WTC11 (cell line): Measurements from ENCODE around the gene ARL5A. TPM values are rescaled to one million over a fixed set of nuclear protein-coding genes. Genes with fewer than 3 reads are reported as not detected.

Source experiments
- ATAC-seq: fragments of 200-7000 bp; cut with Tn5 transposase; 2 replicates; pipeline ENCODE4 v1.10.0; 2021; ENCODE audit warnings: mild to moderate bottlenecking, moderate library complexity
- CTCF ChIA-PET: fragments of 300-600 bp; sonication (Branson Sonifier 250); formaldehyde crosslinking; loops from one replicate; lab custom pipeline; 2021; ENCODE audit warnings: antibody characterized with exemption; lab: Charles Lee
- POLR2A ChIA-PET: fragments of 350-600 bp; sonication (Branson Sonifier 250); formaldehyde crosslinking; loops from one replicate; lab custom pipeline; 2021; ENCODE audit warnings: antibody characterized with exemption; lab: Charles Lee
- DNase-seq: peaks from one replicate; pipeline ENCODE4 v3.0.0; 2021; ENCODE audit warnings: low spot score
- H3K27ac Mint-ChIP-seq: 2 replicates; pipeline ENCODE4 v1.8.0; 2021; ENCODE audit warnings: mixed read lengths
- H3K27me3 Mint-ChIP-seq: 2 replicates; pipeline ENCODE4 v1.8.0; 2021; ENCODE audit warnings: low read depth, mild to moderate bottlenecking, moderate library complexity, mixed read lengths
- H3K36me3 Mint-ChIP-seq: 2 replicates; pipeline ENCODE4 v1.8.0; 2021; ENCODE audit warnings: mixed read lengths
- H3K4me1 Mint-ChIP-seq: 2 replicates; pipeline ENCODE4 v1.8.0; 2022; ENCODE audit warnings: mixed read lengths
- H3K4me3 Mint-ChIP-seq: 2 replicates; pipeline ENCODE4 v1.8.0; 2021; ENCODE audit warnings: mild to moderate bottlenecking, moderate library complexity, mixed read lengths
- H3K9me3 Mint-ChIP-seq: 2 replicates; pipeline ENCODE4 v1.8.0; 2021; ENCODE audit warnings: mixed read lengths
- CREB1 ChIP-seq: sonication (generic); formaldehyde crosslinking; IDR thresholded peaks from 2 replicates; pipeline ENCODE4 v1.8.0; 2023; ENCODE audit warnings: mild to moderate bottlenecking, missing genetic modification reagents
- E2F1 ChIP-seq: sonication (generic); formaldehyde crosslinking; IDR thresholded peaks from 2 replicates; pipeline ENCODE4 v1.8.0; 2022; ENCODE audit warnings: mild to moderate bottlenecking, missing genetic modification reagents
- E2F5 ChIP-seq: sonication (generic); formaldehyde crosslinking; IDR thresholded peaks from 2 replicates; pipeline ENCODE4 v1.8.1; 2022; ENCODE audit warnings: mild to moderate bottlenecking, moderate library complexity, missing genetic modification reagents
- ELF4 ChIP-seq: sonication (generic); formaldehyde crosslinking; IDR thresholded peaks from 2 replicates; pipeline ENCODE4 v1.8.1; 2022; ENCODE audit warnings: low read depth, mild to moderate bottlenecking, moderate library complexity, missing genetic modification reagents
- HMGXB4 ChIP-seq: sonication (generic); formaldehyde crosslinking; IDR thresholded peaks from 2 replicates; pipeline ENCODE4 v1.8.1; 2023; ENCODE audit warnings: mild to moderate bottlenecking, moderate library complexity, missing genetic modification reagents
- IRF1 ChIP-seq: sonication (generic); formaldehyde crosslinking; IDR thresholded peaks from 2 replicates; pipeline ENCODE4 v1.8.0; 2023; ENCODE audit warnings: missing genetic modification reagents
- IRF2 ChIP-seq: sonication (generic); formaldehyde crosslinking; IDR thresholded peaks from 2 replicates; pipeline ENCODE4 v1.8.0; 2022; ENCODE audit warnings: low read depth, missing genetic modification reagents, borderline replicate concordance
- NFE2L1 ChIP-seq: sonication (generic); formaldehyde crosslinking; IDR thresholded peaks from 2 replicates; pipeline ENCODE4 v1.8.1; 2023; ENCODE audit warnings: missing genetic modification reagents
- NR3C1 ChIP-seq: sonication (generic); formaldehyde crosslinking; conservative IDR thresholded peaks from 2 replicates; pipeline ENCODE4 v1.8.1; 2023; ENCODE audit warnings: low read depth, mild to moderate bottlenecking, missing genetic modification reagents
- OVOL2 ChIP-seq: fragments of 250-450 bp; sonication (Bioruptor Pico); IDR thresholded peaks from 2 replicates; pipeline ENCODE4 v1.9.0; 2021; ENCODE audit warnings: mild to moderate bottlenecking, borderline replicate concordance
- SMAD3 ChIP-seq: sonication (generic); formaldehyde crosslinking; IDR thresholded peaks from 2 replicates; pipeline ENCODE4 v1.8.0; 2022; ENCODE audit warnings: missing genetic modification reagents, mild to moderate bottlenecking, borderline replicate concordance
- ZNF219 ChIP-seq: sonication (generic); formaldehyde crosslinking; IDR thresholded peaks from 2 replicates; pipeline ENCODE4 v1.8.0; 2023; ENCODE audit warnings: missing genetic modification reagents, mild to moderate bottlenecking, borderline replicate concordance
- ZNF671 ChIP-seq: fragments of 250-450 bp; sonication (Bioruptor Pico); IDR thresholded peaks from 2 replicates; pipeline ENCODE4 v1.8.0; 2021; ENCODE audit warnings: mild to moderate bottlenecking
- total RNA-seq: library from RNA; stranded (reverse); gene quantifications from 3 replicates; pipeline ENCODE4 v1.2.3, GENCODE V29; 2021
- TF ChIP-seq, protein P1 (sequence below): sonication (generic); formaldehyde crosslinking; IDR thresholded peaks from 2 replicates; pipeline ENCODE4 v1.8.0; 2022; ENCODE audit warnings: mild to moderate bottlenecking, missing genetic modification reagents
- TF ChIP-seq, protein P2 (sequence below): sonication (generic); formaldehyde crosslinking; IDR thresholded peaks from 2 replicates; pipeline ENCODE4 v1.8.0; 2022; ENCODE audit warnings: mild to moderate bottlenecking, missing genetic modification reagents
- TF ChIP-seq, protein P3 (sequence below): fragments of 250-450 bp; sonication (Bioruptor Pico); IDR thresholded peaks from 2 replicates; pipeline ENCODE4 v2.1.2; 2022; ENCODE audit warnings: mild to moderate bottlenecking, moderate library complexity
- TF ChIP-seq, protein P4 (sequence below): sonication (generic); formaldehyde crosslinking; IDR thresholded peaks from 2 replicates; pipeline ENCODE4 v1.8.1; 2022; ENCODE audit warnings: mild to moderate bottlenecking, missing genetic modification reagents, moderate library complexity, borderline replicate concordance

ARL5A gene
- total RNA-seq, 1 experiment from 2014 or later: 82.7 TPM

DNA sequence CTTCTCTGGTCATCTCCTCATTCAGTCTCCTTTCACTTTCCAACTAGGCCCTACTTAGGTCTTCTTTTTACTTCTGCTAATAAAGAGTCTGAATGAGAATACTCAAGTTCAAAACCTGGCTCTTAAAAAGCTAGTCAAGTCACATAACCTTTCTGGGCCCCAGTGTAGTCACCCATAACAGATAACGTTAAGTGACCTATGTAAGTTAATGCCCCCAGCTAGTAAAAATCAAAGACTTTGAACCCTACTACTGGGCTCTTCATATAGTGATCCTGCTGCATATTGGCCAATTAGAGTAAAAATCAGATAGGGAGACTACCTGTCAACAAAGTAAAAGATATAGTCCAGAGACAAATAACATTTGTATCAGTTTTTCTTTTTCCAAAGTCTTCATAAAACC, 17.7 kb downstream of the ARL5A start:
- no peak for DNase-seq
- Mint-ChIP-seq H3K9me3 (no peaks in the 10 kb centered on the region), H3K36me3 (peaks cover 37% of the 10 kb centered on the region), H3K27ac (no peak overlapping the region; the same call in 1 of the 2 replicates), H3K4me3 (no peak overlapping the region), H3K27me3 (no peaks in the 10 kb centered on the region), H3K4me1 (no peaks in the 10 kb centered on the region)
- ChIA-PET CTCF (no interaction called here), POLR2A (no interaction called here)
- no peak for TF ChIP-seq HMGXB4 (CRISPR knock-in tag)
- no peak for TF ChIP-seq ZNF671 (CRISPR knock-in tag)
- TF ChIP-seq, protein P1, sequence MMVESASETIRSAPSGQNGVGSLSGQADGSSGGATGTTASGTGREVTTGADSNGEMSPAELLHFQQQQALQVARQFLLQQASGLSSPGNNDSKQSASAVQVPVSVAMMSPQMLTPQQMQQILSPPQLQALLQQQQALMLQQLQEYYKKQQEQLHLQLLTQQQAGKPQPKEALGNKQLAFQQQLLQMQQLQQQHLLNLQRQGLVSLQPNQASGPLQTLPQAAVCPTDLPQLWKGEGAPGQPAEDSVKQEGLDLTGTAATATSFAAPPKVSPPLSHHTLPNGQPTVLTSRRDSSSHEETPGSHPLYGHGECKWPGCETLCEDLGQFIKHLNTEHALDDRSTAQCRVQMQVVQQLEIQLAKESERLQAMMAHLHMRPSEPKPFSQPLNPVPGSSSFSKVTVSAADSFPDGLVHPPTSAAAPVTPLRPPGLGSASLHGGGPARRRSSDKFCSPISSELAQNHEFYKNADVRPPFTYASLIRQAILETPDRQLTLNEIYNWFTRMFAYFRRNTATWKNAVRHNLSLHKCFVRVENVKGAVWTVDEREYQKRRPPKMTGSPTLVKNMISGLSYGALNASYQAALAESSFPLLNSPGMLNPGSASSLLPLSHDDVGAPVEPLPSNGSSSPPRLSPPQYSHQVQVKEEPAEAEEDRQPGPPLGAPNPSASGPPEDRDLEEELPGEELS: no peak
- no peak for TF ChIP-seq ELF4 (CRISPR knock-in tag)
- TF ChIP-seq E2F5: no peak
- no peak for TF ChIP-seq ZNF219 (CRISPR knock-in tag)
- TF ChIP-seq, protein P2, sequence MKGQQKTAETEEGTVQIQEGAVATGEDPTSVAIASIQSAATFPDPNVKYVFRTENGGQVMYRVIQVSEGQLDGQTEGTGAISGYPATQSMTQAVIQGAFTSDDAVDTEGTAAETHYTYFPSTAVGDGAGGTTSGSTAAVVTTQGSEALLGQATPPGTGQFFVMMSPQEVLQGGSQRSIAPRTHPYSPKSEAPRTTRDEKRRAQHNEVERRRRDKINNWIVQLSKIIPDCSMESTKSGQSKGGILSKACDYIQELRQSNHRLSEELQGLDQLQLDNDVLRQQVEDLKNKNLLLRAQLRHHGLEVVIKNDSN (CRISPR knock-in tag): no peak
- TF ChIP-seq NR3C1 (CRISPR knock-in tag): no peak
- TF ChIP-seq OVOL2 (CRISPR knock-in tag): no peak
- TF ChIP-seq IRF2 (CRISPR knock-in tag): no peak
- TF ChIP-seq SMAD3: no peak
- TF ChIP-seq, protein P3, sequence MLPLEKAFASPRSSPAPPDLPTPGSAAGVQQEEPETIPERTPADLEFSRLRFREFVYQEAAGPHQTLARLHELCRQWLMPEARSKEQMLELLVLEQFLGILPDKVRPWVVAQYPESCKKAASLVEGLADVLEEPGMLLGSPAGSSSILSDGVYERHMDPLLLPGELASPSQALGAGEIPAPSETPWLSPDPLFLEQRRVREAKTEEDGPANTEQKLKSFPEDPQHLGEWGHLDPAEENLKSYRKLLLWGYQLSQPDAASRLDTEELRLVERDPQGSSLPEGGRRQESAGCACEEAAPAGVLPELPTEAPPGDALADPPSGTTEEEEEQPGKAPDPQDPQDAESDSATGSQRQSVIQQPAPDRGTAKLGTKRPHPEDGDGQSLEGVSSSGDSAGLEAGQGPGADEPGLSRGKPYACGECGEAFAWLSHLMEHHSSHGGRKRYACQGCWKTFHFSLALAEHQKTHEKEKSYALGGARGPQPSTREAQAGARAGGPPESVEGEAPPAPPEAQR (CRISPR knock-in tag): no peak
- TF ChIP-seq CREB1 (CRISPR knock-in tag): no peak
- no peak for TF ChIP-seq NFE2L1 (CRISPR knock-in tag)
- no peak for TF ChIP-seq E2F1 (CRISPR knock-in tag)
- ATAC-seq: no peak

DNA sequence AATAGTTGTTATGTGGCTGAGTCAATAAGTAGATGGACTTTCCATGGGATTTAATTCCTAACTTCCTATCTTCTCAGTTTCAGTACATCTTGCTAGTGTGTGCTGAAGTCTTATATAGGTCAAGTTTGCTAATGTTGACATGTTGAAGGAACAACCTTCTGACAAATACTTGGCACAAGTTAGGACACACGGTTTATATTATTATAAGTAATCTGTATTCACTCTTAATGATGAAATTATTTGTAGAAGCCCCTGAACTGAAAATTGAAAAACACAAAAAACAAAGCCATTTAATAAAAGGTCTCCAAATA, 19.2 kb downstream of the ARL5A start:
- no peak for TF ChIP-seq IRF1 (CRISPR knock-in tag)
- no peak for TF ChIP-seq E2F1 (CRISPR knock-in tag)
- TF ChIP-seq, protein P3 (CRISPR knock-in tag): no peak
- TF ChIP-seq, protein P4, sequence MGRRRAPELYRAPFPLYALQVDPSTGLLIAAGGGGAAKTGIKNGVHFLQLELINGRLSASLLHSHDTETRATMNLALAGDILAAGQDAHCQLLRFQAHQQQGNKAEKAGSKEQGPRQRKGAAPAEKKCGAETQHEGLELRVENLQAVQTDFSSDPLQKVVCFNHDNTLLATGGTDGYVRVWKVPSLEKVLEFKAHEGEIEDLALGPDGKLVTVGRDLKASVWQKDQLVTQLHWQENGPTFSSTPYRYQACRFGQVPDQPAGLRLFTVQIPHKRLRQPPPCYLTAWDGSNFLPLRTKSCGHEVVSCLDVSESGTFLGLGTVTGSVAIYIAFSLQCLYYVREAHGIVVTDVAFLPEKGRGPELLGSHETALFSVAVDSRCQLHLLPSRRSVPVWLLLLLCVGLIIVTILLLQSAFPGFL: no peak
- no peaks in the 10 kb centered on the region for H3K9me3 Mint-ChIP-seq
- no peaks in the 10 kb centered on the region for H3K27me3 Mint-ChIP-seq
- ChIA-PET CTCF (no interaction called here), POLR2A (no interaction called here)
- DNase-seq (no peak), ATAC-seq (no peak)
- H3K4me1 Mint-ChIP-seq: no peaks in the 10 kb centered on the region
- no peak overlapping the region for H3K27ac Mint-ChIP-seq
- H3K36me3 Mint-ChIP-seq: peaks cover 36% of the 10 kb centered on the region
- H3K4me3 Mint-ChIP-seq: no peak overlapping the region
